ENCODE measurements around the gene ANKRD63. TPM values are rescaled to one million over a fixed set of nuclear protein-coding genes. Genes with fewer than 3 reads are reported as not detected.

ANKRD63 gene
- total and polyA plus RNA-seq, 9 of the 15 experiments (the other 6 are each of a cell fraction or from before 2014, with no cell fraction given) = 1.3 to 2.0 (median 1.8) TPM; not detected in 6

GRCh38 chr15:40310993-40311392, 28.1 kb upstream of the ANKRD63 start:
- H3K4me1 ChIP-seq (replicated peaks in 1 of 2; ENCODE audit: control insufficient read depth in 2 of 2, insufficient read depth in 2 of 2, low read length in 2 of 2) = peaks cover 22 to 34% of the 10 kb centered on the region in 2 experiments
- ChIA-PET CTCF (ENCODE audit: low intra/inter-chr PET ratio) (interaction anchor here (2.6 to 5.2 kb wide), 2 partner anchors 30 to 36 kb away, joined by 10 to 87 read pairs; partner anchors contain the start of gene ANKRD63), POLR2A (no interaction called here)
- no peak for ATAC-seq
- H3K79me2 ChIP-seq (ENCODE audit: control insufficient read depth, insufficient read depth, low read length) = no peaks in the 10 kb centered on the region
- in situ Hi-C loops (cut with MboI) = loop anchor here (5.0 kb wide), 1 partner anchor 34 kb away; no protein-coding TSS in a partner anchor
- no peaks in the 10 kb centered on the region for H4K20me1 ChIP-seq (replicated peaks; ENCODE audit: control insufficient read depth, insufficient read depth, low read length)
- no peaks in the 10 kb centered on the region for H3K9me3 ChIP-seq (replicated peaks; ENCODE audit: control insufficient read depth, insufficient read depth, low read depth, low read length)
- peaks cover 0 to 32% of the 10 kb centered on the region in 2 experiments; a peak in 3 of 5 replicates for H3K27me3 ChIP-seq (ENCODE audit: control insufficient read depth in 2 of 2, insufficient read depth in 2 of 2, low read length in 2 of 2)
- no peak for TF ChIP-seq NR2F6 (CRISPR knock-in tag; IDR thresholded peaks at IDR 0.05)
- TF ChIP-seq MTA1 (IDR thresholded peaks at IDR 0.05; ENCODE audit: borderline replicate concordance) = no peak
- TF ChIP-seq FOXM1 (IDR thresholded peaks at IDR 0.05; ENCODE audit: low read depth) = no peak
- no peak for TF ChIP-seq FOXM1 (CRISPR knock-in tag; IDR thresholded peaks at IDR 0.05; ENCODE audit: low read depth)
- no peak for TF ChIP-seq ZNF785 (CRISPR knock-in tag; IDR thresholded peaks at IDR 0.05)
- no peak for TF ChIP-seq IRF9 (tag; IDR thresholded peaks at IDR 0.05)
- TF ChIP-seq FOXJ2 (tag; IDR thresholded peaks at IDR 0.05) = no peak
- no peak for TF ChIP-seq ATF6 (CRISPR knock-in tag; IDR thresholded peaks at IDR 0.05)
- TF ChIP-seq ATF7 (IDR thresholded peaks at IDR 0.05) = no peak
- H3K9ac ChIP-seq (ENCODE audit: insufficient read depth in 1 of 2, low read depth in 2 of 2, low read length in 2 of 2) = peak overlapping the region in 1 of 2 experiments; percentile 31; a peak in 1 of 4 replicates
- intact Hi-C loops (cut with micrococcal nuclease) = loop anchor here (1.0 kb wide), 1 partner anchor 32 kb away; no protein-coding TSS in a partner anchor
- FAIRE-seq = no peak
- no peaks in the 10 kb centered on the region for H3K9me1 ChIP-seq (ENCODE audit: control insufficient read depth, insufficient read depth, low read length)
- BruUV-seq (replicated peaks) = no TSS peak
- H3K27ac ChIP-seq (ENCODE audit: extremely low read depth, low read depth, low read length) = no peak overlapping the region
- 3% methylated on average over 3 of the region's 3 CpGs for WGBS (ENCODE audit: insufficient coverage, low coverage, missing lambda C conversion rate)
- H3K36me3 ChIP-seq (ENCODE audit: control insufficient read depth, insufficient read depth, low read length) = no peaks in the 10 kb centered on the region
- no peak overlapping the region for H3K4me3 ChIP-seq
- H2AFZ ChIP-seq (ENCODE audit: low read depth, low read length) = no peak overlapping the region
- DNase-seq (ENCODE audit: extremely low read depth in 1 of 4, low spot score in 3 of 4) = no peak
- H3K4me2 ChIP-seq (ENCODE audit: insufficient read depth, low read length) = no peak overlapping the region

Measured in K562 (cell line).